Measurements from ENCODE around the gene DISC1.

The DISC1 gene

DNA sequence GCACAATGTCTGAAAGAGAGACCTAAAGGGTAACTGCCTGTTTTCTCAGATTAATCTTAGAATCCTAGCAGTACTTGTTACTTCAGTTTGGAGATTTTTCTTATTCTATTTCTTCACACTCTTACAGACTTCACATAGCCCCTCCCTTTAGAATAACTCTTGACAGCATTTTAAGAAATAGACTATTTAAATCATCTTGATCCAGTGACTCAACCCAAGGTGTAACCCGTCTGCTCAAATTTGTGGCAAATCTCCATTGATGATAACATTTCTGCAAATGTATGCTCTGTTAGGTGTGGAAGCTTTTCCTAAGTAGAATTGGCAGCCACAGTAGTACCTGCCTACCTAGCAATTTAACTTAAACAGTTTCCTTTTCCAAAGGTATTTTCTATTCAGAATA, 391.2 kb downstream of the DISC1 start:
- no peak for TF ChIP-seq ZFX (IDR thresholded peaks at IDR 0.05)
- TF ChIP-seq, protein P1, sequence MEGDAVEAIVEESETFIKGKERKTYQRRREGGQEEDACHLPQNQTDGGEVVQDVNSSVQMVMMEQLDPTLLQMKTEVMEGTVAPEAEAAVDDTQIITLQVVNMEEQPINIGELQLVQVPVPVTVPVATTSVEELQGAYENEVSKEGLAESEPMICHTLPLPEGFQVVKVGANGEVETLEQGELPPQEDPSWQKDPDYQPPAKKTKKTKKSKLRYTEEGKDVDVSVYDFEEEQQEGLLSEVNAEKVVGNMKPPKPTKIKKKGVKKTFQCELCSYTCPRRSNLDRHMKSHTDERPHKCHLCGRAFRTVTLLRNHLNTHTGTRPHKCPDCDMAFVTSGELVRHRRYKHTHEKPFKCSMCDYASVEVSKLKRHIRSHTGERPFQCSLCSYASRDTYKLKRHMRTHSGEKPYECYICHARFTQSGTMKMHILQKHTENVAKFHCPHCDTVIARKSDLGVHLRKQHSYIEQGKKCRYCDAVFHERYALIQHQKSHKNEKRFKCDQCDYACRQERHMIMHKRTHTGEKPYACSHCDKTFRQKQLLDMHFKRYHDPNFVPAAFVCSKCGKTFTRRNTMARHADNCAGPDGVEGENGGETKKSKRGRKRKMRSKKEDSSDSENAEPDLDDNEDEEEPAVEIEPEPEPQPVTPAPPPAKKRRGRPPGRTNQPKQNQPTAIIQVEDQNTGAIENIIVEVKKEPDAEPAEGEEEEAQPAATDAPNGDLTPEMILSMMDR (conservative IDR thresholded peaks at IDR 0.05): no peak
- no peak overlapping the region for H3K27ac ChIP-seq

GRCh38 chr1:232018231-232019025, 391.8 kb downstream of the DISC1 start:
- TF ChIP-seq ZFX (IDR thresholded peaks at IDR 0.05): no peak
- TF ChIP-seq, protein P1 (conservative IDR thresholded peaks at IDR 0.05): no peak
- no peak overlapping the region for H3K27ac ChIP-seq

DNA sequence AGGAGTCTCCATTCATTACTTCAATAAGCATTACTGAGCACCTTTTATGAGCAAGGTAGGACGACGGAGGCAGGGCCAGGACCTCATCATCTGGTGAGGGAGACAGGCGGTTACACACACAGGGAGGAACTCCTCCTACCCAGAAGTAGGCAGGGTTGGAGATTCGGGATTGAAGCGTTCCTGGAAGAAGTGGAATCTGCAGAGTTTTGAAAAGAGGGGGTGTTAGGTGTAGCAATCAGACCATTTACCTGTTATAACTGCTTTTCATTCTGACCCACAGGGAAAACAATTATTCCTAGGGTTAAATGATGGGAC, 392.4 kb downstream of the DISC1 start:
- TF ChIP-seq, protein P1 (conservative IDR thresholded peaks at IDR 0.05): no peak
- TF ChIP-seq ZFX (IDR thresholded peaks at IDR 0.05): no peak
- no peak overlapping the region for H3K27ac ChIP-seq

GRCh38 chr1:232020352-232020751, 393.8 kb downstream of the DISC1 start:
- no peak for TF ChIP-seq ZFX (IDR thresholded peaks at IDR 0.05)
- TF ChIP-seq, protein P1 (conservative IDR thresholded peaks at IDR 0.05): no peak
- H3K27ac ChIP-seq: no peak overlapping the region

DNA sequence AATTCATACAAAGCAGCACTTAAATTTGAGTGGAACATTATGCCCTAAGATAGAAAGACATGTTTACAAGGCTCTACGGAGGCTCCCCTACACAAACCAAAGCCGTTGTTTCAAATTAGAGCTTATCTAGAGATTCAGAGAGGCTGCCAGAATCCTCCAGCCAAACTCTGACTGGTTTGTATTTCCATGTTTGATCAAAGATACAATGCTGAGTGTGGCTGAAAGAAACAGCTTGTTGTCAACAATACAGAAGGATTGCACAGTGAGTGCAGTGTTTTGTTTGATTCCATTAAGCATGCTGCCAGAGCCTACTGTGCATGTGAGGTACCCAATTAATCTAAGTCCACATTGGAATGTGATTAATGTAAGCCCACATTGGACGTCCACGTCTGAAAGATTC, 402.7 kb downstream of the DISC1 start:
- no peak overlapping the region for H3K27ac ChIP-seq
- TF ChIP-seq ZFX (IDR thresholded peaks at IDR 0.05): no peak

DNA sequence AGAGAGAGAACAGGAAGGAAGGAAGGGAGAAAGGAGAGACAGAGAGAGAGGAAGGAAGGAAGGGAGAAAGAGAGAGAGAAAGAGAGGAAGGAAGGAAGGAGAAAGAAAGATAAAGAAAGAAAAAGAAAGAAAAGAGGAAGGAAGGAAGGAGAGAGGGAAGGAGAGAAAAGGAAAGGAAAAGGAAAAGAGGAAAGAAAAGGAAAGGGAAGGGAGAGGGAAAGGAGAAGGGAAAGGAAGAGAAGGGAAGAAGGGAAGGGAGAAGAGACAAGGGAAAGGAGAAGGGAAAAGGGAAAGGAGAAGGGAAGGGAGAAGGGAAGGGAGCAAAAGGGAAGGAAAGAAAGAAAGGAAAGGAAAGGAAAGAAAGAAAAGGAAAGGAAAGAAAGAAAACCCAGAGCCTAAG, 404.6 kb downstream of the DISC1 start:
- H3K27ac ChIP-seq: no peak overlapping the region
- TF ChIP-seq, protein P1 (conservative IDR thresholded peaks at IDR 0.05): no peak
- TF ChIP-seq ZFX (IDR thresholded peaks at IDR 0.05): no peak

- TF ChIP-seq, protein P1 (conservative IDR thresholded peaks at IDR 0.05): no peak
- no peak for TF ChIP-seq ZFX (IDR thresholded peaks at IDR 0.05)
- H3K27ac ChIP-seq: no peak overlapping the region
Measured at GRCh38 chr1:232033285-232033684, 406.7 kb downstream of the DISC1 start.

DNA sequence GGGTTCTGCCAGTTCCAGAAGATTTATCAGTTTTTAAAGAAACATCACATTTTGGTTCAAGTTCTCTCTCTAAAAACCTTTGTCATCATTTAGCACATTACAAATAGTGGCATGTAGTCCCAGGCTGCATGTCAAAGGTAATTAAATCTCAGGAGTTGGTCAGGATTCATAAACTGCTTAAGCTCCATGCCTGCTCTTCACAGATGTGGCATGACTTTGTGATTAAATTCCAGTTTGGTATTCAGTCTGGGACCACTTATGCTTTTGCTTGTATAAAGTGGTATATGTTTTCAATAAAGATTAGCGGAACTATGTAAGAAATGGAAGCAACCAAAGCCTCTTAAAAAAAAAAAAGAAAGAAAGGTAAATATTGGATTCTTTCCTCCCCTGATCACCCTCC, 408.0 kb downstream of the DISC1 start:
- no peak overlapping the region for H3K27ac ChIP-seq
- TF ChIP-seq, protein P1 (conservative IDR thresholded peaks at IDR 0.05): no peak
- no peak for TF ChIP-seq ZFX (IDR thresholded peaks at IDR 0.05)
